Activated T-cell treated with anti-CD3 and anti-CD28 coated beads for 4 hours (primary cell): ENCODE data around the gene CYP1B1.
A peak's percentile ranks its signal among the peaks of the same experiment; 100 is the strongest.
"Not testable (repeated sequence)": the region's sequence is repeated elsewhere in the genome, so short reads cannot be mapped to it uniquely, and the experiment has no call there.

Experiments
- DNase-seq: peaks from one replicate; pipeline ENCODE4 v3.0.0-alpha.2; 2020

The CYP1B1 gene

DNA sequence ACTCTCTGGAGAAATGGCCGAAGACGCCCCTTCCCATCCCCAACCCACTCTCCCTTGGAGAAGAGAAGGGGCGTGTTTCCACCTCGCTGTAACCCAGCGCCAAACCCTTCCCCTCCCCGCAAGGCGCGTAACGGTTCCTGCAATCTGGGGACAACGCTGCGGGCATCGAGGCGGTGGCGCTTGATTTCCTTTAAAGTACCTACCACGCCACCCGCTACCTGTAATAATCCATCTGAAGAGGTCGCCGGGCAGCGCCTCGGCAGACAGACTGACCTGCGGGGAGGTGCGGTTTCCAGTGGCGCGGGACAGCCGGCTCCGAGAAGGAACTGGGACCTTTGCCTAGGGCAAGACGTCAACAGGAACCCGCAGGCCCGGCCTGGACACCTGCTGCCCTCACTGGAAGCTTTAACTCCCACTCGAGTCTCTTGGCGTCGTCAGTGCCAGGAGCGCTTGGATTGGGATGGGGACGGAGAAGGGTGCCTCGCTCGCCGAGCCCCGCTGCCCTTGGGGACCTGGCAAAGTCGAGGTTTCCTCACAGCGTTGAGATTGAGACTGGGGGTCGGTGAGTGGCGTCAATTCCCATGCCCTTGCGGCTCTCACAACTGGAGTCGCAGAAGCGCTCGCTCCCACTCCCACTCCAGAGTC lies at the start of gene CYP1B1:
CYP1B1 (minus strand) TSS at position 645 of the 645 bp plus-strand sequence. CDS start 763 bp downstream, outside the sequence.
- DNase-seq = no peak

- DNase-seq = no peak
These were observed 49.1 kb upstream of the CYP1B1 start for GRCh38 chr2:38125007-38125406.

DNA sequence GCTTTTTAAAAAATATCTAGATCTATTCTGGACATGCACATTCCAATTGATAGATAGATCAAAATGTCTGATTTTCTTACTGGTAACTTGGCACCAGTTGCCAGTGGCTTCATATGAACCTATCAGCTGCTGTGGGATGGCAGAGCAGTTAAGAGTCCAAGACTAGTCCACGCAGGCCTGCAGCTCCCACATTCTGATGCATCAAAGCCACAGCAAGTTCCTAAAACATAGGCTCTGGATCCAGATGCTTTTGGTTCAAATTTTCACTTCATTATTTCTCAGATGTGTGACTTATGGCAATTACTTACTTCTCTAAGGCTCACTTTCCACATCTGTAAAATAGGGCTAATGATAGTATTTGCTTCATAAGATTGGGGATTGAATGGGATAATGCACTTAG lies 48.0 kb upstream of the CYP1B1 start:
- DNase-seq = no peak

DNA sequence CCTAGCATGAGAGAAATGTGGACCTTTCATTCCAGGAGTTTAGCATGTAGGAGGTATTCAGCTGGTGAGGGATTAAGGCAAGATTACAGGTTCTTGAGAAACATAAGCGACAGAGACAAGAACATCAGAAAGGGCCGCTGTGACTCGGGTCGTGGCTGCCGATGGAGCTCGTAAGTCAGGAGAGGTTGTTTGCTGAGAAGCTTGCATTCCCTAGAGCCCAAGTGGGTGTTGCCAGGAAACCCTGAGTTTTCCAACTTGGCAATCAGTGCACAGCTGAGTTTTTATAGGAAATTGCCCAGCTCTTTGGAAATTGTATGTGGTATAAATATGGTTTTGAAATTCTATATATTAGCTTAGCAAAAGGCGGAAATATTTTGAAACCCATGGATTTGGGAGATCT lies 46.4 kb upstream of the CYP1B1 start:
- DNase-seq = no peak

GRCh38 chr2:38121481-38121880 lies 45.5 kb upstream of the CYP1B1 start:
- no peak for DNase-seq

DNA sequence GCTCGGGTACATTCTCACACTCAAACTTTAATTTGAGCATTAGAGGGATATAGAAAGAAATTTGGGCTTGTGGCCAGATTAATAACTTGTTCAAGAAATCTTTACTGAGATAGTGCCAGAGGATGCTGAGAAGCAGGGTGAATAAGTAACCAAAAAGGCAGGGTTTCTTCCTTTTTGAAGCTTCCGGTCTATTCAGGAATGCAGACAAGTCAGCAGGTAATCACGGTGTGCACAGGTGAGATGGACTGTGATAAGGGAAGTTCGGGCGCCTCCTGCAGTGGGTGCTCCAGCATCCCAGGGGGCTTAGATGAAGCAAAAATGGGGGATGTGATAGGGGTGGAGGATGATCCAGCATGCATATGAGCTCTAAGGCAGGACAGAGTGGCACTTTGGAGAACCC lies 44.9 kb upstream of the CYP1B1 start:
- DNase-seq = no peak

DNA sequence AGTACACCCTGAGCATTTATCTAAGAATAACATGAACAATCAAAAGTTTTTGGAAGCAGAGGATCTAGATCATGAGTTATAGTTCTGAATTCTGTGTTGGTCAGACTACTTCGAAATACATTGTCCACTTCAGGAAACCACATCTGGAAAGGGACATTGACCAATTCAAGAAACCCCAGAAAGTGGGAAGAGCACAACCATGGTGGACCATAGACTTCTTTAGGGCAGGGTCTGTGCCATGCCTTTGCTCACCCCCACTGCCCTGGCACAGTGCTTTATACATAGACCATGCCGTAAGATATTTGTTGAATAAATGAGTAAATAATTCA lies 44.3 kb upstream of the CYP1B1 start:
- DNase-seq = no peak

- DNase-seq = no peak
These were observed 40.8 kb upstream of the CYP1B1 start for GRCh38 chr2:38116762-38117161.

DNA sequence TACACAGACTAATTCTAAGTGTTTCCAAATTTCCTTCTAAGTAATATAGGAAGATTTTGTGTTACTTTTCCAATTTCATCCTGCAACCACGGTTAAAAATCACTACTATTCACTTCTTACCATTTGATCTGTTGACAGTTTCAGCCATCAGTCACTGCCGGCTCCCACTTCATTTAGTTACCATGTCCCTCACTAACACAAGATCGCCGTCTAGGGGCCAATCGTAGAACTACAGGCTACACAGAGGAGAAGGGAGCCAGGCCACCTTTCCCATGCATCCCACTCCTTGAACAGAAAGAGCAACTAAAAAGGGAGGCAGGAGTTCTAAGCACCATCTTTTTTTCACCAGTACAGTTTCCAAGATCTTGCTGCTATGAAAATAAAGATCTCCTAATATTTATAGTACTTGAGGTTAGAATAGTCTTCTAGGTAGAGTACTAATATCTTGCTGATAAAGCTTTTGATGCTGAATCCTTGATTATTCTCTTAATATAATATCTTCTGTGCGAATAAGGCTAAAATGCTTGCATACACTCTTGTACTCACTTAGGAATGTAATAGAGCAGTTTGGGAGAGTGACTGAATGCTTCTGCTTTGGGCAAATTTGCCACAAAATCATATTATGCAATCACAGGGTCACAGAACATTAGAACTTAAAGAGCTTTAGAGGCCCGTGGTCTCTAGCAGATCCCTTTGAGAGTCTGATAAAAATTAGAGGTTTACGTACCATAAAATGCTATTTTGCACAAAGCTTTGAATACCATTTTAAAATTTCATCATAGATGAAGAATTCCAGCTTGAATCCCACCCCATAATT lies 39.5 kb upstream of the CYP1B1 start:
- peak; percentile 50 for DNase-seq

DNA sequence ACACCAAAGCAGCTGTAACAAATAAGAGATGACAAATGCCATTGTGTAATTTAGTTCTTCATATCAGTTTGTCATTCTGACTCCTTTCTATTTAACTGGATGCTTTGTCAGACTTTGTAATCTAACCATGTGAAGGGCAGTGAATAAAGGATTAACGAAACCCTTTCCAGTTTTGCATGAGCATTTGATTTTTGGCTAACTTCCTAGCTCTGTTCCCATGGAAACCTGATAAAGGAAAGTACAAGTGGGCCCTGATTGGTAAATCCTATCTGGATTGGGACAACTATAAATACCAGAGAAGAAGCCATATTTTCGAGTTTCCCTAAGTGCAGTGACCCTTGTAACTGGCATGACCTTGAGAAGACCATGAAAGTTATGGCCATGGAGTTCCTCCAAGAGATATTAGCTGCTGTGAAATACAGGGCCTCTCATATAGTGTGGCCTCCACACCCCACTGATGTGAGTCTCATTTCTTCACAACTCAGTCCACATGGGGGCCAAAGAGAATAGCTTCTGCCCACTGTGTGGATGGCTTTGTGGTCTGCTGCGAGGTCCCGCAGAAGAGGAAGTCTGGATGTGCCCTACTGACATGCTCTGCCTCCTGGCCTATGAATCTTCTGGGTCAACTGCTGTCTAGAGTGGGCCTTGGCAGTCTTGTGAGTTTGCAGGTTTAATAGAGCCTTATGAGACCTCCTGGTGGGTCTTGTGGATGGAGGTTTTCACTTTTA lies 38.2 kb upstream of the CYP1B1 start:
- no peak for DNase-seq

- DNase-seq = no peak
These were observed 37.1 kb upstream of the CYP1B1 start for GRCh38 chr2:38113051-38113450.

DNA sequence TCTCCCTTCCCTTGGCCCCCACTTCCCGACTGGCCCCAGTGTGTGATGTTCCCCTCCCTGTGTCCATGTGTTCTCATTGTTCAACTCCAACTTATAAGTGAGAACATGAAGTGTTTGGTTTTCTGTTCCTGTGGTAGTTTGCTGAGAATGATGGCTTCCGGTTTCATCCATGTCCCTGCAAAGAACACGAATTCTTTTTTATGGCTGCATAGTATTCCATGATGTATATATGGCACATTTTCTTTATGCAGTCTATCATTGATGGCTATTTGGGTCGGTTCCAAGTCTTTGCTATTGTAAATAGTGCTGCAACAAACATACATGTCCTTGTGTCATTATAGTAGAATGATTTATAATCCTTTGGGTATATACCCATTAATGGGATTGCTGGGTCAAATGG lies 35.4 kb upstream of the CYP1B1 start:
- DNase-seq = not testable (repeated sequence)

- DNase-seq = no peak
These were observed 33.8 kb upstream of the CYP1B1 start for GRCh38 chr2:38109732-38110181.

GRCh38 chr2:38108907-38109731 lies 33.2 kb upstream of the CYP1B1 start:
- no peak for DNase-seq

DNA sequence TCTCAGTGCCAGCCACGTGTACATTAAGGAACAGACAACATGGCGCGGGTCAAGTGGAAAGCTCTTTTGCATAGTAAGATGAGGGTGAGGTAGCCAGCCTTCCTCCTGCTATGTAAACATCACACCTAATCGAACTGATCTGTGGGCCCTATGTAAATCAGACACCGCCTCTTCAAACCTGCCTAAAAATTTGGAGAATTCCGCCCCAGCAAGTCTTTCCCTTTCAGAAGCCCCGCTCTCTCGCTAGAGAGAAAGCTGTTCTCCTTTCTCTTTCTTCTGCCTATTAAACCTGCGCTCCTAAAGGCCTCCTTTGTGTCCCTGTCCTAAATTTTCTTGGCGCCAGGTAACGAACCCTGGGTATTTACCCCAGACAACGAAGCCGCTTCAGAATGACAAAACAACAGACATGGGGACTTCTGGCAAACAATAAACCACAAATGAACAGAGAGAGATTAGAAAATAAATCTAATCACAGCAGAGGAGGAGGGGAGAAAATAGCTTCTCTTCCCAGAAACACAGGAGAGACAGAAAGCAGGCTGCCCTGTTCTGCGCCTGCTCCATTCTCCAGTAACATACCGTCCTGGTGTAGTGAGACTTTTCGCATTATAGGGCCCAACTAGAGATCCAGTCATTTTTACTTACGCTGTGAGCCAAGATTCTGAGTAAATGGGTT lies 31.9 kb upstream of the CYP1B1 start:
- no peak for DNase-seq

GRCh38 chr2:38106405-38107094 lies 30.6 kb upstream of the CYP1B1 start:
- no peak for DNase-seq

DNA sequence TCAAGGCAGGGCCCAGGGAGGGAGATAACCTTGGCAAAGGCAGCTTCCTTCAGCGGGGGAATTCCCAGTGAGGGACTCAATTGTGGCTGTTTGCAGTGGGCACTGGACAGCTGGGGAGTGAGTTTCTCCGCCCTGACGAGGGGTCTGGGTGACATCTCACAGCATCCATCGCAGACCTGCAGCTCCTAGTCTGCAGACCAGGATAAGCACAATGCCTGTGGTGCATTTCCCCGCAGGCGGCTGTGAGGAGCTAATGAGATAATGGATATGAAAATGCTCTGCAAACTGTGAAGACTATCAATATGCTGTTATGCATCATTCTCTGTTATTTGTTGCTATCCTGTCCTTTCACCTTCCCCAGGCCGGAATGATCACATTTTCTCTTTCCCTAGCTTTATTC lies 30.0 kb upstream of the CYP1B1 start:
- no peak for DNase-seq

DNA sequence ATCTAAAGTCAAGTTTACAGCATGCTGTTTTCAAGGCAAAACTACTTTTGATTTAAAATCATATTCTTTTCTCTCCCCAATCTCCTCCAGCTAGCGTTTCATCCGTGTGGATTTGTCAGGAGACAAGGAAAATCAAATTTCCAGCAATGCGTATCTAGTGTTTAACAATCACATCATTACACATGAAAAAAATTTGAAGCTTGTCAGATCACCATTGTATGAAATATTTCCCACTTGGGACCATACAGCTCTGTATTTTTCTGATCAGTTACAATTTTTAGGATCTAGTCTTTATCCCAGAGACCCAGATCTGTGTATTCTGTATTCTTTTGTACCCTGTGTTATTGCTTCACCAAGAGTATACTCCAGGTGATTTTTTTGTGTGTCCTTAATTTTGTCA lies 28.6 kb upstream of the CYP1B1 start:
- no peak for DNase-seq

DNA sequence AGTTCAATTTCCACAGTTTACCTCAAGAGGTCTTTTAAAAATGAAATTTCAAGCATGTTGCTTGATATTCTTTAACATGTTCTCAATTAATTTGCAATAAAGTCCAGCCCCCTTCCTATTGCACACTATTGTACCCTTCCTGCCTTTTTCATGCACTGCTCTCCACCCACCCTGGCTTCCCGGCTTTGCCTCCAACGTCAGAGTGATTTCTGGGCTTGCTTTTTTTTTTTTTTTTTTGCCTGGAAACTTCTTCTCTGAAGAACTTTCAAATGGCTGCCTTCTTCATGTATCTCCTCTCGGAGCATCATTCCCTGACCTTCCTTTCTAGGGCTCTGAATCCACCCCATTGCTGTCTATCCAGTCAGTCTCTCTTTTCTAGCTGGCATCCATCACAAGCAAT lies 24.4 kb upstream of the CYP1B1 start:
- no peak for DNase-seq

DNA sequence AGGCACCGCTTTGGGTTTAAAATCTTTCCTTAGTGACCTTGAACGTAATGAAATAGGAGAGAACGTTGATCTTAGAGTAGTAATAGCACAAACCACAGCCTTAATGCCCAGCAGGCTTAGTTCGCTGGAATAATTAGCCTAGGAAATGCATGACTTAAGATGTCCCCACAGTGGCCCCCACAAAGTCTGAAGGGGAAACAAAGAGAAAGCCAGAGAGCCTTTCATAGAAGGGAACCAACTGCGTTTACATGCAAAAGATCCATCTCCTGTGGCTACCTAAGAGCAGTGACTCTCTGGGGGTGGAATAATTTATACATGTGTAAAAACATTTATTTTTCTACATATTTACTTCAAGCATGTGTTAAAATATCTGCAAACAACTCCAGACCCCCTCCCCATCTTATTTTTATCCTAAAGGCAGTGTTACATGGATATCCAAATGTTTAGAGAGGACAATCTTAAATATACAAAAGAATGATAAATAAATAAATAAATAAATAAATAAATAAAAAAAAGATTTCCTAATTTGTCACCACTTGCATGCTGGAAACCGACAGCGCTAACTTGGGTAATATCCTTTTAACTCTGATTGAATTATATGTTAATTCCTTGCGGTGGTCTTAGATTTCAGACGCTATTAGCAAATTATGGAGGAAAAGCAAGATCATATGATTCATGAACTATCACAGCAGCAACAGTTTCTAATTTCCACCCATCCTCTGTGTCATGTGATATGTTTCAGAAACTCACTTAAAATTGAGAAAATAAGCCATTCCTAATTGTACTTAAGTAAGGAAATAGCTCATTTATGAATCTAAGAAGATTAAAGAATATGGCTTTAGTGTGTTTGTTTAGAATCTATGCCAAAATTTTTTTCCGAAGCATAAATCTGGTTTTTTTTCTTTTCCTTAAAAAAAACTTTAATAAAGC lies 23.4 kb upstream of the CYP1B1 start:
- DNase-seq = no peak
